HepG2 (cell line): ENCODE results near the gene NDUFB10. TPM values are rescaled to one million over a fixed set of nuclear protein-coding genes. Genes with fewer than 3 reads are reported as not detected.

Source experiments
- DMAP1 ChIP-seq: IDR thresholded peaks from 2 replicates; pipeline ENCODE4 v1.6.1; 2016
- ETV5 ChIP-seq: IDR thresholded peaks from 2 replicates; pipeline ENCODE4 v1.6.1; 2018; ENCODE audit warnings: missing biosample characterization, missing genetic modification reagents, inconsistent platforms, borderline replicate concordance
- GABPB1 ChIP-seq: IDR thresholded peaks from 2 replicates; pipeline ENCODE4 v1.6.1; 2016; ENCODE audit warnings: mild to moderate bottlenecking, missing genetic modification reagents, moderate library complexity, missing compliant biosample characterization
- HDAC6 ChIP-seq: fragments of 200-600 bp; sonication (generic); IDR thresholded peaks from 2 replicates; pipeline ENCODE4 v1.7.0; 2017; ENCODE audit warnings: mild to moderate bottlenecking, antibody characterized with exemption, low read length, low read depth
- KLF12 ChIP-seq: sonication (generic); formaldehyde crosslinking; IDR thresholded peaks from 2 replicates; pipeline ENCODE4 v1.4.0; 2020; ENCODE audit warnings: missing genetic modification reagents, borderline replicate concordance
- PCBP1 ChIP-seq: fragments of 200-400 bp; formaldehyde crosslinking; IDR thresholded peaks from 2 replicates; pipeline ENCODE4 v1.6.1; 2017; ENCODE audit warnings: mild to moderate bottlenecking, low read depth, low read length, borderline replicate concordance
- RBFOX2 ChIP-seq: fragments of 200-400 bp; formaldehyde crosslinking; IDR thresholded peaks from 2 replicates; pipeline ENCODE4 v1.6.1; 2017; ENCODE audit warnings: low read depth, mild to moderate bottlenecking, low read length
- RFX1 ChIP-seq: fragments of 450-650 bp; IDR thresholded peaks from 2 replicates; pipeline ENCODE4 v1.6.1; 2017
- RXRA ChIP-seq: sonication (generic); formaldehyde crosslinking; IDR thresholded peaks from 2 replicates; pipeline ENCODE4 v1.5.1; 2020; ENCODE audit warnings: missing genetic modification reagents
- ZNF138 ChIP-seq: sonication (generic); formaldehyde crosslinking; IDR thresholded peaks from 2 replicates; pipeline ENCODE4 v1.5.0; 2020; ENCODE audit warnings: mild to moderate bottlenecking, low read depth, missing genetic modification reagents
- ZNF224 ChIP-seq: sonication (generic); formaldehyde crosslinking; IDR thresholded peaks from 2 replicates; pipeline ENCODE4 v1.5.0; 2020; ENCODE audit warnings: mild to moderate bottlenecking, missing genetic modification reagents
- ZNF451 ChIP-seq: sonication (generic); formaldehyde crosslinking; IDR thresholded peaks from 2 replicates; pipeline ENCODE4 v1.5.0; 2020; ENCODE audit warnings: mild to moderate bottlenecking, missing genetic modification reagents
- ZNF552 ChIP-seq: sonication (generic); formaldehyde crosslinking; IDR thresholded peaks from 2 replicates; pipeline ENCODE4 v1.9.0; 2022; ENCODE audit warnings: missing genetic modification reagents, mild to moderate bottlenecking, borderline replicate concordance
- ZNF607 ChIP-seq: sonication (generic); formaldehyde crosslinking; IDR thresholded peaks from 2 replicates; pipeline ENCODE4 v1.5.1; 2020; ENCODE audit warnings: missing genetic modification reagents, mild to moderate bottlenecking, borderline replicate concordance
- ZNF674 ChIP-seq: sonication (generic); formaldehyde crosslinking; IDR thresholded peaks from 2 replicates; pipeline ENCODE4 v1.5.0; 2020; ENCODE audit warnings: low read depth, mild to moderate bottlenecking, missing genetic modification reagents
- ZNF768 ChIP-seq: sonication (generic); formaldehyde crosslinking; IDR thresholded peaks from 2 replicates; pipeline ENCODE4 v1.4.0; 2020; ENCODE audit warnings: missing genetic modification reagents
- polyA plus RNA-seq, 8 experiments: library from polyadenylated mRNA; depleted of rRNA in 3 of 8; stranded (reverse) in 7 of 8; unstranded in 1 of 8; fragments of >200 nt; fragmentation: Illumina TruSeq in 4 of 8; extraction: Trizol in 4 of 8; gene quantifications; 2 replicates each; pipeline versions ENCODE4 v1.2.1 to v1.2.3, GENCODE V29; 2011 to 2016; ENCODE audit warnings: low read depth in 4 of 8, missing spikeins in 1 of 8, mixed read lengths in 1 of 8; ENCODE audit not compliant: insufficient read depth in 1 of 8
- total RNA-seq, 5 experiments: library from RNA; depleted of rRNA; stranded (reverse); fragments of >200 nt; fragmentation: Illumina TruSeq; extraction: Trizol; gene quantifications; 2 replicates each; pipeline ENCODE4 v1.2.3, GENCODE V29; 2016; ENCODE audit warnings: low read depth in 1 of 5
- TF ChIP-seq, protein P1 (sequence below), 2 experiments: fragments of 450-650 bp in 1 of 2; sonication (generic) in 1 of 2; formaldehyde crosslinking in 1 of 2; IDR thresholded peaks; 2 replicates each; pipeline versions ENCODE4 v1.6.1 to v1.8.0; 2016 to 2022; ENCODE audit warnings: antibody characterized with exemption in 1 of 2, mild to moderate bottlenecking in 1 of 2, missing genetic modification reagents in 1 of 2
- TF ChIP-seq, protein P2 (sequence below): IDR thresholded peaks from 2 replicates; pipeline ENCODE4 v1.6.1; 2018; ENCODE audit warnings: missing genetic modification reagents, mild to moderate bottlenecking, missing compliant biosample characterization

Gene NDUFB10
- total and polyA plus RNA-seq, 2 of the 13 experiments (the other 11 are each of a cell fraction or from before 2014, with no cell fraction given) = 68.6 to 157 TPM

DNA sequence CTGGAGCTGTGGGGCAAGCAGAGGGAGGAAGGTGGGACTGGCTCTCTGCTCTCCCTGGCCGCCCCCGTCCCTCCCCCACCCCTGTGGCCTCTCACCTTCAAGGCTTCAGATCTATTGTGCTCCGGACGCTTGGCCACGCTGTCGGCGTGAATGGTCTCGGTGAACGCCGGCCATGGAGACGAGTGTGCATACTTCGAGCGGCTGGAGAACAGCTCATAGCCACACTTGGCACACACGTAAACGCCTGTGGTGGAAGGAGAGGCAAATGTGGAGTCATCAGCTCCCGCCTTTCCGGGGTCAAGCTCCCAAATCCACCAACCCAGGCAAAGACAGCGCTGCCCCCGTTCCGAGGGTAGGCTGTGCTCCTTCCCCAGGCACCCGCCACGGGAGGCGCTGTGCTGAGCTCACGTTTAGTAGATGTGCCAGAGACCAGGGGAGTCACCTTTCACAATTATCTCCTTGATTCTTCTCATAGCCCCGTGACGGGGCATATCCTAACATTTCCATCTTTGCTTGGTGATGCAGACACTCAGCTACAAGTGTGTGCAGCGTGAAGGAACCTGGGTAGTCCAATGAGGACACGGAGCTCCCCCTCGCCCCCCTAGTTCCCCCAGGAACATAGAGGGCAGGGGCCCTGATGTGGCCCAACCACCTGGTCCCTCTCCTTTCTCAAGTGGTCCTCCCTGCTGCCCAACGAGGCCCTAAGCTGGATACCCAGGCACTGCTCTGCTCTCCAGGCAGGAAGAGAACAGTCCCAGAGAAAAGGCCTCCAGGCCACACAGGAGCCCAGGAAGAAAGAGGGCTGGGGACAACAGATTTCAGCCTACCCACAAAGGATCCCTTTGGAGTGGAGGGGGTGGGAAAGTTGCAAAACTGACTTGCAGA is 17.9 kb upstream of the NDUFB10 start (continued):
- no peak for TF ChIP-seq HDAC6
- no peak for TF ChIP-seq KLF12 (CRISPR knock-in tag)
- TF ChIP-seq ZNF552 (CRISPR knock-in tag) = peak; percentile 56; the same call in 1 of the 2 replicates
- TF ChIP-seq GABPB1 = 0 out of 2 replicates have a peak, but pooled peaks have one; percentile 7
- TF ChIP-seq RXRA (CRISPR knock-in tag) = 0 out of 2 replicates have a peak, but pooled peaks have one; percentile 2
- TF ChIP-seq RBFOX2 = peak; percentile 15; the same call in 1 of the 2 replicates
- 0 out of 2 replicates have a peak, but pooled peaks have one; percentile 4 for TF ChIP-seq PCBP1
- TF ChIP-seq ZNF607 (CRISPR knock-in tag) = 0 out of 2 replicates have a peak, but pooled peaks have one; percentile 31
- peak; percentile 57; the same call in 1 of the 2 replicates for TF ChIP-seq ZNF451 (CRISPR knock-in tag)
- 0 out of 2 replicates have a peak, but pooled peaks have one; percentile 25 for TF ChIP-seq ZNF138
- TF ChIP-seq ZNF768 (CRISPR knock-in tag) = 0 out of 2 replicates have a peak, but pooled peaks have one; percentile 23
- no peak for TF ChIP-seq RFX1
- TF ChIP-seq, protein P1, sequence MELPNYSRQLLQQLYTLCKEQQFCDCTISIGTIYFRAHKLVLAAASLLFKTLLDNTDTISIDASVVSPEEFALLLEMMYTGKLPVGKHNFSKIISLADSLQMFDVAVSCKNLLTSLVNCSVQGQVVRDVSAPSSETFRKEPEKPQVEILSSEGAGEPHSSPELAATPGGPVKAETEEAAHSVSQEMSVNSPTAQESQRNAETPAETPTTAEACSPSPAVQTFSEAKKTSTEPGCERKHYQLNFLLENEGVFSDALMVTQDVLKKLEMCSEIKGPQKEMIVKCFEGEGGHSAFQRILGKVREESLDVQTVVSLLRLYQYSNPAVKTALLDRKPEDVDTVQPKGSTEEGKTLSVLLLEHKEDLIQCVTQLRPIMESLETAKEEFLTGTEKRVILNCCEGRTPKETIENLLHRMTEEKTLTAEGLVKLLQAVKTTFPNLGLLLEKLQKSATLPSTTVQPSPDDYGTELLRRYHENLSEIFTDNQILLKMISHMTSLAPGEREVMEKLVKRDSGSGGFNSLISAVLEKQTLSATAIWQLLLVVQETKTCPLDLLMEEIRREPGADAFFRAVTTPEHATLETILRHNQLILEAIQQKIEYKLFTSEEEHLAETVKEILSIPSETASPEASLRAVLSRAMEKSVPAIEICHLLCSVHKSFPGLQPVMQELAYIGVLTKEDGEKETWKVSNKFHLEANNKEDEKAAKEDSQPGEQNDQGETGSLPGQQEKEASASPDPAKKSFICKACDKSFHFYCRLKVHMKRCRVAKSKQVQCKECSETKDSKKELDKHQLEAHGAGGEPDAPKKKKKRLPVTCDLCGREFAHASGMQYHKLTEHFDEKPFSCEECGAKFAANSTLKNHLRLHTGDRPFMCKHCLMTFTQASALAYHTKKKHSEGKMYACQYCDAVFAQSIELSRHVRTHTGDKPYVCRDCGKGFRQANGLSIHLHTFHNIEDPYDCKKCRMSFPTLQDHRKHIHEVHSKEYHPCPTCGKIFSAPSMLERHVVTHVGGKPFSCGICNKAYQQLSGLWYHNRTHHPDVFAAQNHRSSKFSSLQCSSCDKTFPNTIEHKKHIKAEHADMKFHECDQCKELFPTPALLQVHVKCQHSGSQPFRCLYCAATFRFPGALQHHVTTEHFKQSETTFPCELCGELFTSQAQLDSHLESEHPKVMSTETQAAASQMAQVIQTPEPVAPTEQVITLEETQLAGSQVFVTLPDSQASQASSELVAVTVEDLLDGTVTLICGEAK (IDR thresholded peaks at IDR 0.05) = no peak
- TF ChIP-seq, protein P1 (CRISPR knock-in tag; IDR thresholded peaks at IDR 0.05) = 0 out of 2 replicates have a peak, but pooled peaks have one; percentile 10
- TF ChIP-seq ETV5 (CRISPR knock-in tag) = 0 out of 2 replicates have a peak, but pooled peaks have one; percentile 3
- TF ChIP-seq, protein P2, sequence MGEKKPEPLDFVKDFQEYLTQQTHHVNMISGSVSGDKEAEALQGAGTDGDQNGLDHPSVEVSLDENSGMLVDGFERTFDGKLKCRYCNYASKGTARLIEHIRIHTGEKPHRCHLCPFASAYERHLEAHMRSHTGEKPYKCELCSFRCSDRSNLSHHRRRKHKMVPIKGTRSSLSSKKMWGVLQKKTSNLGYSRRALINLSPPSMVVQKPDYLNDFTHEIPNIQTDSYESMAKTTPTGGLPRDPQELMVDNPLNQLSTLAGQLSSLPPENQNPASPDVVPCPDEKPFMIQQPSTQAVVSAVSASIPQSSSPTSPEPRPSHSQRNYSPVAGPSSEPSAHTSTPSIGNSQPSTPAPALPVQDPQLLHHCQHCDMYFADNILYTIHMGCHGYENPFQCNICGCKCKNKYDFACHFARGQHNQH = 0 out of 2 replicates have a peak, but pooled peaks have one; percentile 4
- TF ChIP-seq ZNF674 = 0 out of 2 replicates have a peak, but pooled peaks have one; percentile 34
- peak; percentile 54; the same call in 1 of the 2 replicates for TF ChIP-seq DMAP1 (CRISPR knock-in tag)
- TF ChIP-seq ZNF224 (CRISPR knock-in tag) = 0 out of 2 replicates have a peak, but pooled peaks have one; percentile 10
